Measurements from ENCODE around the gene BCAT1. TPM values are rescaled to one million over a fixed set of nuclear protein-coding genes. Genes with fewer than 3 reads are reported as not detected.
"Not testable (repeated sequence)": the region's sequence is repeated elsewhere in the genome, so short reads cannot be mapped to it uniquely, and the experiment has no call there.

The BCAT1 gene
- total RNA-seq, 4 donors from 2014 or later: 3.9 to 36.3 (median 13.7) TPM

DNA sequence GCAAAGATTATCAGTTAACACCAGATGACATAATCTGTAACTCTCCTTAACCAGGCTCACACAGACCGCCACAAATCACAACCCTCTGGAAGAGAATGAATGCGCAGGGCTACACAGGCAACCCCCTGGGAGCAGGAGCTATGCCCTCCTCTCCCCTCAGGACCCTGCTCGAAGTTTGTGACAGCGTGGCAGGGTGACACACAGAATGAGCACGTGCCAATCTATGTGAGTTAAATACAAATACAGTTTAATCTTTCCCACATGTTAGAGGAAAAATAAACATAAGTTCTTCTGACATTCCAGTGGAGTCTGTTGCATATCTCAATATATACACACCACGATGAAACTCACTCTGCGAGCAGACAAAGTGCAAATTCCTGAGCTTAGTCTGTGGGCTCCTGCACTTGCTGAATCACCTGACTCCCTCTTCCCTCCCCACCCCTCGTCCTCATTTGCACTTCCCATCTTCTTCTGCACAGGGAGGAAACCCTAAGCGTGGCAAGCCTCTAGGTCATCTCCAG, 37.6 kb downstream of the BCAT1 start:
- no peak for DNase-seq
- Histone ChIP-seq H3K9me3 (no peaks in the 10 kb centered on the region), H3K4me3 (no peak overlapping the region), H3K27ac (no peak overlapping the region), H3K4me1 (no peaks in the 10 kb centered on the region), H3K27me3 (no peaks in the 10 kb centered on the region), H3K36me3 (no peaks in the 10 kb centered on the region)
- TF ChIP-seq POLR2A (IDR thresholded peaks at IDR 0.05): no peak
- TF ChIP-seq, protein P1, sequence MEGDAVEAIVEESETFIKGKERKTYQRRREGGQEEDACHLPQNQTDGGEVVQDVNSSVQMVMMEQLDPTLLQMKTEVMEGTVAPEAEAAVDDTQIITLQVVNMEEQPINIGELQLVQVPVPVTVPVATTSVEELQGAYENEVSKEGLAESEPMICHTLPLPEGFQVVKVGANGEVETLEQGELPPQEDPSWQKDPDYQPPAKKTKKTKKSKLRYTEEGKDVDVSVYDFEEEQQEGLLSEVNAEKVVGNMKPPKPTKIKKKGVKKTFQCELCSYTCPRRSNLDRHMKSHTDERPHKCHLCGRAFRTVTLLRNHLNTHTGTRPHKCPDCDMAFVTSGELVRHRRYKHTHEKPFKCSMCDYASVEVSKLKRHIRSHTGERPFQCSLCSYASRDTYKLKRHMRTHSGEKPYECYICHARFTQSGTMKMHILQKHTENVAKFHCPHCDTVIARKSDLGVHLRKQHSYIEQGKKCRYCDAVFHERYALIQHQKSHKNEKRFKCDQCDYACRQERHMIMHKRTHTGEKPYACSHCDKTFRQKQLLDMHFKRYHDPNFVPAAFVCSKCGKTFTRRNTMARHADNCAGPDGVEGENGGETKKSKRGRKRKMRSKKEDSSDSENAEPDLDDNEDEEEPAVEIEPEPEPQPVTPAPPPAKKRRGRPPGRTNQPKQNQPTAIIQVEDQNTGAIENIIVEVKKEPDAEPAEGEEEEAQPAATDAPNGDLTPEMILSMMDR (IDR thresholded peaks at IDR 0.05): no peak

DNA sequence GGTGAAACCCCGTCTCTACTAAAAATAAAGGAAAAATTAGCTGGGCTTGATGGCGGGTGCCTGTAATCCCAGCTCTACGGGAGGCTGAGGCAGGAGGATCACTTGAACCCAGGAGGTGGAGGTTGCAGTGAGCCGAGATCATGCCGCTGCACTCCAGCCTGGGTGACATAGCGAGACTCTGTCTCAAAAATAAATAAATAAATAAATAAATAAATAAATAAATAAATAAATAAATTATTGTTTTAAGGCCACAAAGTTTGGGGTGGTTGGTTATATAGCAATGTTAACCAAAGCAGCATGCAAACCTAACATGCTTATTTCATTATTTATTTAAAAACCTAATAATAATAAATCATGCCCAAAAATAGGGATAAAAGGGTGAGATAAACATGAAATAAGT, 38.7 kb downstream of the BCAT1 start:
- not testable (repeated sequence) for H3K9me3 ChIP-seq, H3K27ac ChIP-seq, H3K36me3 ChIP-seq, H3K4me1 ChIP-seq, H3K27me3 ChIP-seq, H3K4me3 ChIP-seq, DNase-seq

DNA sequence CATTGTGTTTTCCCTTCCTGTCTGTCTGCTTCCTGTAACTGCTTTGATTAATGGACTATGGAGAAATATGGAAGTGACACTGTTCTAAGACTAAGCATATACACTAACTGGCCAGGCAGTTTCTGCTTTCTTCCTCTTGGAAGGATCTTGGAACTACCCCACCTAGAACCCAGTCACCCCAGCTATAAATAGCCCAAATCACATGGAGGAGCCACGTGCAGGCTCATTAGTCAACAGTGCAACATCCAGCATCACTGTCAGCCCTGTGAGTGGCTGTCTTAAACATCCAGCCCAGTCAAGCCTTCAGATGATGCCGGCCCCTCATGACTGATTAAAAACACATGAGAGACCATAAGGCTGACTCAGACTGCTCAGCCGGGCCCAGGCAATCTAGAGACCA, 39.2 kb downstream of the BCAT1 start:
- no peaks in the 10 kb centered on the region for H3K4me1 ChIP-seq
- H3K36me3 ChIP-seq: no peaks in the 10 kb centered on the region
- no peak overlapping the region for H3K27ac ChIP-seq
- H3K27me3 ChIP-seq: no peaks in the 10 kb centered on the region
- DNase-seq: peak in 1 of 3 donors; percentile 59
- H3K9me3 ChIP-seq: no peaks in the 10 kb centered on the region
- no peak overlapping the region for H3K4me3 ChIP-seq
- TF ChIP-seq, protein P1 (IDR thresholded peaks at IDR 0.05): no peak
- no peak for TF ChIP-seq POLR2A (IDR thresholded peaks at IDR 0.05)

DNA sequence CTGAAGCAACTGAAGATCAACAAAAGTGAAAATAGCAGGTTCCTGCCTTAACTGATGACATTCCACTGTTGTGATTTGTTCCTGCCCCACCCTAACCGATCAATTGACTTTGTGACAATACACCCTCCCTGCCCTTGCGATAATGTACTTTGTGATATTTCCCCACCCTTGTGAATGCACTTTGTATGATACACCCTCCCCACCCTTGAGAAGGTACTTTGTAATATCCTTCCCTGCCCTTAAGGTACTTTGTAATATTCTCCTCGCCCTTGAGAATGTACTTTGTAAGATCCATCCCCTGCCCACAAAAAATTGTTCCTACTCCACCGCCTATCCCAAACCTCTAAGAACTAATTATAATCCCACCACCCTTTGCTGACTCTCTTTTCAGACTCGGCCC, 41.4 kb downstream of the BCAT1 start:
- no peaks in the 10 kb centered on the region for H3K4me1 ChIP-seq
- no peaks in the 10 kb centered on the region for H3K9me3 ChIP-seq
- TF ChIP-seq, protein P1 (IDR thresholded peaks at IDR 0.05): no peak
- TF ChIP-seq POLR2A (IDR thresholded peaks at IDR 0.05): no peak
- H3K27ac ChIP-seq: no peak overlapping the region
- DNase-seq: no peak
- H3K36me3 ChIP-seq: no peaks in the 10 kb centered on the region
- no peak overlapping the region for H3K4me3 ChIP-seq
- no peaks in the 10 kb centered on the region for H3K27me3 ChIP-seq

DNA sequence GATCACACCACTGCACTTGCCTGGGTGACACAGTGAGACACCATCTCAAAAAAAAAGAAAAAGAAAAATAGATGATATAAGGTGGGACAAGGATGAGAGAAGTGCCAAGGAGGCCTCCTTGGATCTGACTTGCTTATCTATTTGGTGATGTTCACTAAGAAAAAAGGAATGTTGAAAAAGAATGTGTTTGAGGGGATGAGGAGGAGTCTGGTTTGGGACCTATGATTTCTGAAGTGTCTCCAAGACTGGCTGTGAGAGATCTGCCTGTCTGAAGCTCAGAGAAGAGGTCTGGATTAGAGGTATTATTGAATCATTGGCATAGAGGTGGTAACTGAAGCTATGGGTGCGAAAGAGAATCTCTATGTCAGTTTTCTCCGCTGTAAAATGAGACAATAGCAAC, 42.8 kb downstream of the BCAT1 start:
- H3K36me3 ChIP-seq: no peaks in the 10 kb centered on the region
- DNase-seq: no peak
- H3K4me1 ChIP-seq: no peaks in the 10 kb centered on the region
- H3K9me3 ChIP-seq: no peaks in the 10 kb centered on the region
- TF ChIP-seq, protein P1 (IDR thresholded peaks at IDR 0.05): no peak
- TF ChIP-seq POLR2A (IDR thresholded peaks at IDR 0.05): no peak
- no peak overlapping the region for H3K27ac ChIP-seq
- H3K27me3 ChIP-seq: no peaks in the 10 kb centered on the region
- no peak overlapping the region for H3K4me3 ChIP-seq

DNA sequence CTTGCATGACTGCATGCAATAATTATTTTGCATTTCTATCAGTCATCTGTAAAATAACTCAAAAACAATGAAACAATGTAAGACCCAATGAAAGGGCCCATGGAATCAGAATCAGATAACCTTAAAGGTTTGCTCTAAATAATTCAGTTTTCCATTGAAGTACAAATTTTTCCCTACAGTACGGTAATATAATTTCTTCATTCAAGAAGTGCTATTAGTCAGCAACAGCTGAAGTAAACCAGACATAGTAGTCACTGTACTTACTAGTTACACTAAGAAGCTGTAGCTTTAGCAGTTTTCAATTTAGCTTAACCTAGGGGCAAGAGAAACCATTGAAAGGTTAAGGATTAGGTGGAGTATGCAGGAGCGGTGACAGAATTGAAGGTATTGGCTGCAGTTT, 43.5 kb downstream of the BCAT1 start:
- Histone ChIP-seq H3K4me3 (no peak overlapping the region), H3K27me3 (no peaks in the 10 kb centered on the region), H3K9me3 (no peaks in the 10 kb centered on the region), H3K4me1 (no peaks in the 10 kb centered on the region), H3K36me3 (no peaks in the 10 kb centered on the region), H3K27ac (no peak overlapping the region)
- no peak for DNase-seq
- no peak for TF ChIP-seq POLR2A (IDR thresholded peaks at IDR 0.05)
- TF ChIP-seq, protein P1 (IDR thresholded peaks at IDR 0.05): no peak

Data from Peyer's patch (tissue), 4 donors.